Stimulated activated CD4-positive, alpha-beta T cell treated with anti-CD3 and anti-CD28 coated beads, Interleukin-2, amount 100 ng/mL, for 48 hours (primary cell): ENCODE data around the gene TRMT10B.
"Not testable (repeated sequence)": the region's sequence is repeated elsewhere in the genome, so short reads cannot be mapped to it uniquely, and the experiment has no call there.

Experiments
- DNase-seq, 2 donors: peaks; one replicate each; pipeline ENCODE4 v3.0.0-alpha.2; 2020

TRMT10B gene

DNA sequence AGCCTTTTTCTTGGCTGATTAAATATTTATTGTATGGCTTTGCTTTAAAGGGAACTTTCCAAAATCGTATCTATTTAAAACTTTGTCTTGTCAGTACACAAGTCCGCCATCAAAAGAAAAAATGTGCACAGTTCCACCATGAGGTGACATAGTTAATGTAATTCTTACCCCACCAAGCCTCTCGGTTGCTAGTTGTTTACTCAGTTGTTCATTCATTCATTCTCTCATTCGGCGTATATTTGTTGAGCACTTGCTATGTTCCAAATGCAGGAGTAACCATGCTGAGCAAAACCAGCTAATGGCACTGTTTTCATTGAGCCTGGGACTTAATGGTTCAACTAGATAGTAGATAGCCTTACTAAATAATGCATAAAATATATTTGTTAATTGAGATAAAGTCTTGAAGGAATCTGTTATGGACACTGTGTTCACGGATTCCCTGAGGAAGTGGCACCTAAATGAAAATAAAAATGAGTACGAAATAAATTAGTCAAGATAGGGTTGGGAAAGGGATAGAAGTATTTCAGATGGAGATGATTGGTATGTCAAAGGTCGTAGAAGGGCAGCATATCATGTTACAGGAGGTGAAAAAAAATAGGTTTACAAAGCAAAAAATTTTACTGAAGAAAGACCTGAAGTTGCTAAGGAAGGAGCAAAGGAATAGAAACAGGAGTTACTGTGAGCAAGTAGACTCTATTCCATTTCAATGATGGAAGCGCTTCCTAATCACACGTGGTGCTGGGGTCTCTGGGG, 48.5 kb downstream of the TRMT10B start:
- no peak for DNase-seq

DNA sequence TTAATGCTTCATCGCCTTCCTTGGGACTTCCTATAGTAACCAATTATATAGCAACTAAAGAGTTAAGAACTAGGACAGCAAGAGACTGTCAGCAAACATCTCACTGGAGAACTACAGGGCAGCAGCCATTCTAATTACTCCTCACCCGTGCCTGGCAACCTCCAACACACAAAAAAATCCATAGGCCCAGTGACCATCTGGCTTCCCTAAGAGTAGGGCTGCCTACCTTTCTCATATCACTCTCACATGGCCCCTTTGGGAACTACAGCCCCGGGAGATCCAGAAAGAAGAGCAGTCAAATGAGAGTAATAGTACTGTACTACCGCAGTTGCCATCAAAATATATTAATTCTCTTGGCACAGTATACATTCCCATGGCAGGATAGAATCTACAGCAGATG, 52.7 kb downstream of the TRMT10B start:
- DNase-seq: no peak

DNA sequence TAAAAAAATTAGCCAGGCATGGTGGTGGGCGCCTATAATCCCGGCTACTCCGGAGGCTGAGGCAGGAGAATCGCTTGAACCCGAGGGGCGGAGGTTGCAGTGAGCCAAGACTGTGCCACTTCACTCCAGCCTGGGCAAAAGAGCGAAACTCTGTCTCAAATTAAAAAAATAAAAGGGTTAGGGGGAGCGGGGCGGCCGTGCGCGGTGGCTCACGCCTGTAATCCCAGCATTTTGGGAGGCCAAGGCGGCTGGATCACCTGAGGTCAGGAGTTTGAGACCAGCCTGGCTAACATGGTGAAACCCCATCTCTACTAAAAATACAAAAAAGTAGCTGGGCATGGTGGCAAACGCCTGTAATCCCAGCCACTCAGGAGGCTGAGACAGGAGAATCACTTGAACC, 56.1 kb downstream of the TRMT10B start:
- DNase-seq: not testable (repeated sequence)

DNA sequence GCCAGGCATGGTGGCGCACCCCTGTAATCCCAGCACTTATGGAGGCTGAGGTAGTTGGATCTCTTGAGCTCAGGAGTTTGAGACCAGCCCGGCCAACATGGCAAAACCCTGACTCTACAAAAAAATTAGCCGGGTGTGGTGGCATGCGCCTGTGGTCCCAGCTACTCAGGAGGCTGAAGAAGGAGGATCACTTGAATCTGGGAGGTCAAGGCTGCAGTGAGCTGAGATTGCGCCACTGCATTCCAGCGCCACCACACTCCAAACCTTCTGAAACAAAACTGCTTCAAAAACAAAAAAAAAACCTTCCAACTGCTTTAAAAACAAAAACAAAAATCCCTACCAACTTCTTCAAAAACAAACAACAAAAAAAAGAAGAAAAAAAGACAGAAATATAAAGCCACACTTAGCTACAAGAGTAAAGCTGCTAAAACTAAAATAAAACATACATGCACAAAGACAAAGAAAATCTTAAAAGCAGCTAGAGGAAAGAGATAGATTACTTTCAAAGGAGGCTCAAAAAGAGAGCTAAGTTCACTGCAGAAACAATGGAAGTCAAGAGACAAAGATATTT, 58.4 kb downstream of the TRMT10B start:
- no peak for DNase-seq

DNA sequence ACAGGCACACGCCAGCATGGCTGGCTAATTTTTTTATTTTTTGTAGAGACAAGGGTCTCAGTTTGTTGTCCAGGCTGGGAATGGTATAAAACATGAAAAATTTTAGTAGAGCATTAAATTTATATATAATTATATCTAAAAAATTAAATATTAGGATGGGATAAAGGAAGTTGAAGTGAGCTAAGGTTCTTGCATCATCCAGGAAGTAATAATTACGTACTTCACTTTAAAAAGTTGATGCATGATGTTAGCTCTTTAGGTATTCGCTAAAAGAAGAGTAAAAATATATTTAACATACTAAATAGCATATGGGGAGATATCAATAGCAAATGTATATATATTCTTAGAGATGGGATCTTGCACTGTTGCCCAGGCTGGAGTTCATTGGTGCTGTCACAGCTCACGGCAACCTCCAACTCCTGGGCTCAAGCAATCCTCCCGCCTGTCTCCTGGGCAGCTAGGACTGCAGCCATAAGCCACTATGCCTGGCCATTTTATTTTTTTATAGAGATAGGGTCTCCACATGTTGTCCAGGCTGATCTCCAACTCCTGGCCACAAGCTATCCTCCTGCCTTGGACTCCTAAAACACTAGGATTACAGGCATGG, 59.3 kb downstream of the TRMT10B start:
- DNase-seq: no peak

DNA sequence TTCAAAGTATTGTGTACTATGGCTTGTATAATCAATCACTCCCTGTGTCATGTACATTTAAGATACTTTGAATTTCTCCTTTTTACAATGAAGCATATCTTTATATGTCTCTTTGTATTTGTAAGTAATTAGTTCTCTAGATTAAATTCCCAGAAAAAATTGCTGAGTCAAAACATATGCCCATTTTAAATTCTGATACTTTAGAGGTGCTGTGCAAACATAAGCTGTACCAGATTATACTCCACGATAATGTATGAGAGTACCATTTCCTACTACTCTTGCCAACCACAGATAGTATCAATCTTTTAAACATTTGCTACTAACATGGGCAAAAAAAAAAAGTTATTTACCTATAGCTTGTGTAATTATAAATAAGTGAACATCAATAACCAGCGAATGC, 65.2 kb downstream of the TRMT10B start:
- no peak for DNase-seq

DNA sequence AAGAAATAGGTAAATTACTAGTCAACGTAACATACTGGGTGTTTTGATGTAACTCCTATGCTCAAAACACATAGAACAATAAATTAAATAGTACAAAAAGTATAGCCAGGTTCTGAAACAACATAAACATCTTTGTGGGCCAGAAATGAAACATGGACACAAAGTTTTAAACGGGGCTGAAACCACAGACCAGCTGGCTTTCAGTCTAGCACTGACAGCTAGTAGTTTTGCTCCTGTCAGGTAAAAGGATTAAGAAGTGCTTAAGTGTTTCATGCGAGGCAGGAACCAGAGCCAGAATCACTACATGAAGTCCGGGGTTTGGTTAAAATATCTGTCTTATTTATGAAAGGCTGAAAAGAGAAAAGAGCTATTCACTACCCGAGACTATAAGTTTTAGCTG, 66.5 kb downstream of the TRMT10B start:
- no peak for DNase-seq

DNA sequence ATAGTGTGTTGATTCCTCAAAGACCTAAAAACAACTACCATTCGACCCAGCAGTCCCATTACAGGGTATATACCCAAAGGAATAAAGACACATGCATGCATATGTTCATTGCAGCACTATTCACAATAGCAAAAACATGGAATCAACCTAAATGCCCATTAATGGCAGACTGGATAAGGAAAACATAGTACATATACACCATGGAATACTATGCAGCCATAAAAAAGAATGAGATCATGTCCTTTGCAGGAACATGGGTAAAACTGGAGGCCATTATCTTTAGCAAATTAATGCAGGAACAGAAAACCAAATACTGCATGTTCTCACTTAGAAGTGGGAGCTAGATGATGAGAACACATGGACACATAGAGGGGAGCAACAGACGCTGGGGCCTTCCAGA, 71.6 kb downstream of the TRMT10B start:
- not testable (repeated sequence) for DNase-seq

DNA sequence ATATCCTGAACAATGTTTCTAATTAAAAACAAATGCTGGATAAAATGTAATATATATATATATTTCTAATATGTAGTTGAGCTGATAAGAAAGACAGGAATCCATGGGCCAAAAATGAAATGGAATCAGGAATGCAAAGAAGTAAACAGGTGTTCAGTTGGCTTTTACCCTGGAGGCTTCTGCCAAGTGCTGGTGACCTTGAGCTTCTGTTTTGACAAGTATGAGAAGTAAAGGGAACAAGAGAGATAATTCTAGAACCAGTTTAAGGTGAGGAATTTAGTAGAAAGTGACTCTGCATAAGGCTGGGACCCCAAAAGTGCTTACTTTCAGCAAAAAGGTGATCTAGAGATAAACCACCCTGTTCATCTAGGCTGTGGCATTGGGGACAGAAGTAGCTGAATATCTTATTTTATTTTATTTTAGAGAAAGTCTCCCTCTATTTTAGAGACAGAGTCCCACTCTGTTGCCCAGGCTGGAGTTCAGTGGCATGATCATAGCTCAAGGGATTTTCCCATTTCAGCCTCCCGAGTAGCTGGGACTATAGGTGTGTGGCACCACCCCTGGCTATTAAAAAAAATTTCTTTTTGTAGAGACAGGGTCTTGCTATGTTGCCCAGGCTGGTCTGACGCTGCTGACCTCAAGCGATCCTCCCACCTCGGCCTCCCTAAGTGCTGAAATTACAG, 74.0 kb downstream of the TRMT10B start:
- DNase-seq: no peak
